Measurements from ENCODE around the gene PKNOX2. TPM values are rescaled to one million over a fixed set of nuclear protein-coding genes. Genes with fewer than 3 reads are reported as not detected.

The PKNOX2 gene
- total and polyA plus RNA-seq, 2 of the 8 experiments (the other 6 are each of a cell fraction or from before 2014, with no cell fraction given): 2.0 TPM

DNA sequence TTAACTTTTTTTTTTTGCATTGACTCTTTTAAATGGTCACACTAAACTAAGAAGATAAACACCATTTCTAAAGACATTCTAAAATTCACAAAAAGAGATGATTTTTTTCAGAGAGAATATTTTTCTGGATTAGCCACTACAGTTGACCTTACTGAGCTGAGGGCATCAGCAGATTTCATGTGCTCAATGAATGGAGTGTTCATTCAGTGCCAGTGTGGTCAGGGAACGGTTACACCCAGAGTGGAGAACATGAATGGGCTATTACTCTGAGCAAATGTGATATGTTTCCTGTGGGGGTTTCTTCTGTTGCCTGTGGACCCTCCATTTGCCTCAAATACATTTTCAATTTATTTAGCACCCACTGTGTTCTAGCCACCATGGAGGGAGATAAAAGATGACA lies 19.1 kb downstream of the PKNOX2 start:
- no peak for FAIRE-seq
- no peaks in the 10 kb centered on the region for H3K36me3 ChIP-seq (ENCODE audit: control insufficient read depth in 2 of 4, insufficient read depth in 4 of 4, low read length in 3 of 4)
- no peak overlapping the region for H2BK15ac ChIP-seq (ENCODE audit: low read length)
- no peak overlapping the region for H3K4me3 ChIP-seq (ENCODE audit: extremely low read depth in 1 of 4, insufficient read depth in 2 of 4, low read depth in 3 of 4, low read length in 4 of 4)
- no peak overlapping the region for H3K18ac ChIP-seq (ENCODE audit: extremely low read depth, low read length)
- DNase-seq (ENCODE audit: low read depth in 1 of 2, low spot score in 2 of 2): no peak
- H3K79me1 ChIP-seq (ENCODE audit: low read depth, low read length): no peaks in the 10 kb centered on the region; the same call in 1 of the 2 replicates
- no peaks in the 10 kb centered on the region; a peak in 1 of 4 replicates for H3K79me2 ChIP-seq (ENCODE audit: control insufficient read depth in 1 of 2, insufficient read depth in 2 of 2, low read length in 2 of 2)
- H2BK5ac ChIP-seq (ENCODE audit: low read depth, low read length): no peak overlapping the region
- no peak overlapping the region for H2AK5ac ChIP-seq (ENCODE audit: low read depth, low read length)
- no peak overlapping the region for H2BK20ac ChIP-seq (ENCODE audit: low read length)
- H4K8ac ChIP-seq (ENCODE audit: extremely low read depth, insufficient read depth, low read length): no peak overlapping the region
- no peak overlapping the region for H4K91ac ChIP-seq (replicated peaks; ENCODE audit: insufficient read length, low read length)
- no peak overlapping the region for H2BK12ac ChIP-seq (ENCODE audit: low read depth, low read length)
- peaks cover 0 to 13% (median 4%) of the 10 kb centered on the region in 4 experiments; a peak in 4 of 7 replicates for H3K4me1 ChIP-seq (replicated peaks in 1 of 4; ENCODE audit: control insufficient read depth in 3 of 4, insufficient read depth in 4 of 4, low read length in 3 of 4)
- H3K9me3 ChIP-seq (ENCODE audit: insufficient read depth in 2 of 2, low read depth in 1 of 2, low read length in 1 of 2): no peaks in the 10 kb centered on the region
- H3K27ac ChIP-seq (ENCODE audit: low read depth, low read length): no peak overlapping the region
- no peak overlapping the region for H3K14ac ChIP-seq (ENCODE audit: insufficient read length)
- no peak overlapping the region for H3K4ac ChIP-seq (replicated peaks; ENCODE audit: insufficient read length, low read depth, low read length)
- H2AFZ ChIP-seq (ENCODE audit: low read length): no peak overlapping the region
- 92% methylated on average over 1 of the region's 1 CpG; no CpG with 5 or more reads in 1 of the 2 experiments for WGBS, 2 experiments (ENCODE audit: extremely low coverage in 1 of 2, insufficient coverage in 1 of 2, insufficient read length in 1 of 2, insufficient replicate concordance in 2 of 2, low coverage in 1 of 2, low lambda C conversion rate in 2 of 2, missing lambda C conversion rate in 1 of 2)
- ChIA-PET POLR2A (ENCODE audit: partially characterized antibody) (no interaction called here), CTCF (ENCODE audit: partially characterized antibody) (interaction anchor here (0.6 to 1.3 kb wide), 3 partner anchors 21 to 555 kb away, joined by 3 to 4 read pairs (median 3); no protein-coding TSS in a partner anchor)
- H3K9ac ChIP-seq (replicated peaks in 1 of 4; ENCODE audit: extremely low read depth in 1 of 4, low read depth in 3 of 4, low read length in 3 of 4): no peak overlapping the region
- no peak overlapping the region for H4K5ac ChIP-seq (ENCODE audit: insufficient read length, low read depth, low read length)
- H3K27me3 ChIP-seq (replicated peaks in 1 of 4; ENCODE audit: control insufficient read depth in 3 of 4, extremely low read depth in 1 of 4, insufficient read depth in 3 of 4, low read length in 3 of 4): no peaks in the 10 kb centered on the region; a peak in 1 of 7 replicates
- no peak overlapping the region for H3K4me2 ChIP-seq (ENCODE audit: insufficient read depth in 1 of 2, low read depth in 2 of 2, low read length in 2 of 2)
- H4K20me1 ChIP-seq (replicated peaks in 1 of 2; ENCODE audit: control insufficient read depth in 1 of 2, insufficient read depth in 2 of 2, low read length in 2 of 2): no peaks in the 10 kb centered on the region
- H3K56ac ChIP-seq (replicated peaks; ENCODE audit: insufficient read length, low read depth, low read length): no peak overlapping the region
- H3K23ac ChIP-seq (ENCODE audit: insufficient read length): no peak overlapping the region
- H2BK120ac ChIP-seq (replicated peaks; ENCODE audit: low read depth, low read length): no peak overlapping the region
- H3K23me2 ChIP-seq (ENCODE audit: low read depth, low read length): no peaks in the 10 kb centered on the region
- no peak for TF ChIP-seq TAF1 (IDR thresholded peaks at IDR 0.05; ENCODE audit: low read depth, low read length)
- TF ChIP-seq, protein P1, sequence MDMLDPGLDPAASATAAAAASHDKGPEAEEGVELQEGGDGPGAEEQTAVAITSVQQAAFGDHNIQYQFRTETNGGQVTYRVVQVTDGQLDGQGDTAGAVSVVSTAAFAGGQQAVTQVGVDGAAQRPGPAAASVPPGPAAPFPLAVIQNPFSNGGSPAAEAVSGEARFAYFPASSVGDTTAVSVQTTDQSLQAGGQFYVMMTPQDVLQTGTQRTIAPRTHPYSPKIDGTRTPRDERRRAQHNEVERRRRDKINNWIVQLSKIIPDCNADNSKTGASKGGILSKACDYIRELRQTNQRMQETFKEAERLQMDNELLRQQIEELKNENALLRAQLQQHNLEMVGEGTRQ (IDR thresholded peaks at IDR 0.05; ENCODE audit: low read length): no peak
- TF ChIP-seq GTF2F1 (IDR thresholded peaks at IDR 0.05; ENCODE audit: borderline replicate concordance, low read depth, low read length): no peak

All from H1 (cell line).